H1 (cell line): Measurements from ENCODE around the gene IQGAP1. TPM values are rescaled to one million over a fixed set of nuclear protein-coding genes. Genes with fewer than 3 reads are reported as not detected.

Source experiments
- CTCF ChIA-PET: fragments of 300-600 bp; sonication (Branson Sonifier 250); formaldehyde crosslinking; loops from one replicate; lab custom pipeline; 2021; ENCODE audit not compliant: partially characterized antibody; lab: Charles Lee
- POLR2A ChIA-PET: fragments of 300-600 bp; sonication (Branson Sonifier 250); formaldehyde crosslinking; loops from one replicate; lab custom pipeline; 2021; ENCODE audit warnings: inconsistent platforms; ENCODE audit not compliant: partially characterized antibody; lab: Charles Lee
- DNase-seq, 2 experiments: peaks; one replicate each; pipeline versions ENCODE4 v3.0.0 to v3.0.0-alpha.2; 2010 to 2022; ENCODE audit warnings: low spot score in 2 of 2, low read depth in 1 of 2, mixed read lengths in 1 of 2
- FAIRE-seq: peaks from 2 replicates; lab custom pipeline; 2011; peaks lifted over from hg19 to GRCh38; lab: Jason Lieb, UNC
- H2AFZ ChIP-seq: 2 replicates; pipeline ENCODE4 v1.8.1; 2012; ENCODE audit warnings: low read length, inconsistent platforms
- H2AK5ac ChIP-seq: 2 replicates; pipeline ENCODE4 v1.6.1; 2013; ENCODE audit warnings: low read depth, low read length
- H2BK120ac ChIP-seq: replicated peaks from 2 replicates; pipeline ENCODE3; 2013; ENCODE audit warnings: low read depth, low read length, inconsistent platforms
- H2BK12ac ChIP-seq: 2 replicates; pipeline ENCODE4 v1.6.1; 2013; ENCODE audit warnings: low read depth, low read length
- H2BK15ac ChIP-seq: 2 replicates; pipeline ENCODE4 v1.6.1; 2013; ENCODE audit warnings: low read length
- H2BK20ac ChIP-seq: 2 replicates; pipeline ENCODE4 v1.6.1; 2013; ENCODE audit warnings: low read length
- H2BK5ac ChIP-seq: 2 replicates; pipeline ENCODE4 v1.6.1; 2013; ENCODE audit warnings: low read depth, low read length
- H3K14ac ChIP-seq: 2 replicates; pipeline ENCODE4 v1.6.1; 2013; ENCODE audit warnings: inconsistent platforms; ENCODE audit not compliant: insufficient read length
- H3K18ac ChIP-seq: 2 replicates; pipeline ENCODE4 v1.6.1; 2013; ENCODE audit warnings: low read length; ENCODE audit errors: extremely low read depth
- H3K23ac ChIP-seq: 2 replicates; pipeline ENCODE4 v1.6.1; 2013; ENCODE audit warnings: inconsistent platforms; ENCODE audit not compliant: insufficient read length
- H3K23me2 ChIP-seq: 2 replicates; pipeline ENCODE4 v1.6.1; 2013; ENCODE audit warnings: low read depth, low read length
- H3K27ac ChIP-seq: 2 replicates; pipeline ENCODE4 v1.6.1; 2011; ENCODE audit warnings: low read depth, low read length, inconsistent platforms
- H3K27me3 ChIP-seq, 4 experiments: replicated peaks in 1 of 4; 1 replicate in 1 of 4; 2 replicates in 3 of 4; pipeline versions ENCODE4 v1.6.1 to v1.8.1; 2011 to 2013; ENCODE audit warnings: low read length in 3 of 4, mild to moderate bottlenecking in 3 of 4, inconsistent platforms in 2 of 4, mixed read lengths in 2 of 4, moderate library complexity in 1 of 4; ENCODE audit not compliant: control insufficient read depth in 3 of 4, insufficient read depth in 3 of 4; ENCODE audit errors: extremely low read depth in 1 of 4
- H3K36me3 ChIP-seq, 4 experiments: 2 replicates each; pipeline versions ENCODE4 v1.6.1 to v1.8.1; 2011 to 2013; ENCODE audit warnings: mild to moderate bottlenecking in 4 of 4, low read length in 3 of 4, moderate library complexity in 2 of 4, control low read depth in 1 of 4, inconsistent platforms in 1 of 4; ENCODE audit not compliant: insufficient read depth in 4 of 4, control insufficient read depth in 2 of 4
- H3K4ac ChIP-seq: replicated peaks from 2 replicates; pipeline ENCODE3; 2013; ENCODE audit warnings: low read length, low read depth, mixed read lengths, inconsistent platforms; ENCODE audit not compliant: insufficient read length
- H3K4me1 ChIP-seq, 4 experiments: replicated peaks in 1 of 4; 1 replicate in 1 of 4; 2 replicates in 3 of 4; pipeline versions ENCODE4 v1.6.1 to v1.8.1; 2011 to 2013; ENCODE audit warnings: low read length in 3 of 4, inconsistent platforms in 2 of 4, mixed read lengths in 1 of 4; ENCODE audit not compliant: insufficient read depth in 4 of 4, control insufficient read depth in 3 of 4
- H3K4me2 ChIP-seq, 2 experiments: 2 replicates each; pipeline versions ENCODE4 v1.6.1 to v1.8.1; 2011 to 2013; ENCODE audit warnings: low read depth in 2 of 2, low read length in 2 of 2, control low read depth in 1 of 2, inconsistent platforms in 1 of 2, mild to moderate bottlenecking in 1 of 2; ENCODE audit not compliant: insufficient read depth in 1 of 2
- H3K4me3 ChIP-seq, 4 experiments: fragments of 200-600, 300-600 bp in 1 of 4; sonication (generic), shearing (Covaris generic), sonication (Bioruptor Twin) in 1 of 4; 2 replicates each; pipeline versions ENCODE4 v1.5.1 to v1.8.1; 2011 to 2016; ENCODE audit warnings: low read length in 4 of 4, low read depth in 3 of 4, control low read depth in 2 of 4, inconsistent platforms in 2 of 4, mild to moderate bottlenecking in 2 of 4, mixed read lengths in 1 of 4, moderate library complexity in 1 of 4; ENCODE audit not compliant: insufficient read depth in 2 of 4; ENCODE audit errors: extremely low read depth in 1 of 4
- H3K56ac ChIP-seq: replicated peaks from 2 replicates; pipeline ENCODE3; 2013; ENCODE audit warnings: low read depth, mild to moderate bottlenecking, mixed read lengths, low read length, inconsistent platforms; ENCODE audit not compliant: insufficient read length
- H3K79me1 ChIP-seq: 2 replicates; pipeline ENCODE4 v1.6.1; 2013; ENCODE audit warnings: low read depth, low read length, control low read depth
- H3K79me2 ChIP-seq, 2 experiments: 2 replicates each; pipeline versions ENCODE4 v1.6.1 to v1.8.1; 2012 to 2013; ENCODE audit warnings: low read length in 2 of 2, mild to moderate bottlenecking in 2 of 2, inconsistent platforms in 1 of 2; ENCODE audit not compliant: insufficient read depth in 2 of 2, control insufficient read depth in 1 of 2
- H3K9ac ChIP-seq, 4 experiments: replicated peaks in 1 of 4; 1 replicate in 1 of 4; 2 replicates in 3 of 4; pipeline versions ENCODE4 v1.6.1 to v1.8.1; 2011 to 2013; ENCODE audit warnings: low read depth in 3 of 4, low read length in 3 of 4, control low read depth in 2 of 4, mild to moderate bottlenecking in 2 of 4, moderate library complexity in 2 of 4, inconsistent platforms in 1 of 4; ENCODE audit errors: extremely low read depth in 1 of 4
- H3K9me3 ChIP-seq, 2 experiments: 2 replicates each; pipeline versions ENCODE4 v1.6.1 to v1.8.1; 2012 to 2013; ENCODE audit warnings: mild to moderate bottlenecking in 2 of 2, moderate library complexity in 2 of 2, control low read depth in 1 of 2, inconsistent platforms in 1 of 2, low read depth in 1 of 2, low read length in 1 of 2, mixed read lengths in 1 of 2; ENCODE audit not compliant: insufficient read depth in 2 of 2
- H4K20me1 ChIP-seq, 2 experiments: replicated peaks in 1 of 2; 2 replicates each; pipeline versions ENCODE3 to v1.8.1; 2011 to 2013; ENCODE audit warnings: inconsistent platforms in 2 of 2, low read length in 2 of 2, mild to moderate bottlenecking in 1 of 2; ENCODE audit not compliant: insufficient read depth in 2 of 2, control insufficient read depth in 1 of 2
- H4K5ac ChIP-seq: 2 replicates; pipeline ENCODE4 v1.6.1; 2013; ENCODE audit warnings: low read length, low read depth, mixed read lengths, inconsistent platforms; ENCODE audit not compliant: insufficient read length
- H4K8ac ChIP-seq: 2 replicates; pipeline ENCODE4 v1.8.0; 2013; ENCODE audit warnings: mild to moderate bottlenecking, moderate library complexity, low read length, inconsistent platforms; ENCODE audit not compliant: insufficient read depth; ENCODE audit errors: extremely low read depth
- H4K91ac ChIP-seq: replicated peaks from 2 replicates; pipeline ENCODE3; 2013; ENCODE audit warnings: low read length, mixed read lengths, inconsistent platforms; ENCODE audit not compliant: insufficient read length
- ATF3 ChIP-seq: IDR thresholded peaks from 2 replicates; pipeline ENCODE4 v1.6.1; 2011; ENCODE audit warnings: low read depth, mild to moderate bottlenecking, low read length; ENCODE audit not compliant: insufficient read depth
- CTBP2 ChIP-seq: IDR thresholded peaks from 2 replicates; pipeline ENCODE4 v1.7.0; 2011; ENCODE audit warnings: borderline replicate concordance, mild to moderate bottlenecking, moderate library complexity, mixed read lengths, low read length; ENCODE audit not compliant: insufficient read depth, insufficient read length
- CTCF ChIP-seq, 3 experiments: IDR thresholded peaks; 1 replicate in 2 of 3; 2 replicates in 1 of 3; pipeline versions ENCODE4 v1.5.1 to v1.6.1; 2011; ENCODE audit warnings: low read length in 3 of 3, mild to moderate bottlenecking in 3 of 3, inconsistent platforms in 2 of 3, low read depth in 1 of 3, moderate library complexity in 1 of 3; ENCODE audit not compliant: insufficient read depth in 1 of 3; ENCODE audit errors: control extremely low read depth in 1 of 3
- EGR1 ChIP-seq: IDR thresholded peaks from 2 replicates; pipeline ENCODE4 v1.6.1; 2011; ENCODE audit warnings: low read depth, low read length, borderline replicate concordance
- FOSL1 ChIP-seq: IDR thresholded peaks from 2 replicates; pipeline ENCODE4 v1.6.1; 2011; ENCODE audit warnings: mild to moderate bottlenecking, low read depth, low read length, moderate library complexity; ENCODE audit not compliant: insufficient read depth
- SAP30 ChIP-seq: fragments of 300-600 bp; sonication (generic); IDR thresholded peaks from 2 replicates; pipeline ENCODE4 v1.7.1; 2012; ENCODE audit warnings: low read length, moderate library complexity, mild to moderate bottlenecking, inconsistent platforms; ENCODE audit not compliant: insufficient read depth, insufficient replicate concordance
- SIRT6 ChIP-seq: IDR thresholded peaks from one replicate; pipeline ENCODE4 v1.7.1; 2012; ENCODE audit warnings: low read length, inconsistent platforms
- TAF1 ChIP-seq: IDR thresholded peaks from 2 replicates; pipeline ENCODE4 v1.6.1; 2011; ENCODE audit warnings: mild to moderate bottlenecking, low read depth, low read length
- YY1 ChIP-seq: IDR thresholded peaks from 2 replicates; pipeline ENCODE4 v1.6.1; 2011; ENCODE audit warnings: low read depth, mild to moderate bottlenecking, low read length
- ZNF274 ChIP-seq: IDR thresholded peaks from 2 replicates; pipeline ENCODE4 v1.7.0; 2012; ENCODE audit warnings: low read length, borderline replicate concordance; ENCODE audit errors: extremely low read depth
- WGBS, 2 experiments: shearing (Covaris generic) in 1 of 2; methylation state at CpG; one replicate each; pipeline versions ENCODE4 v1.1.6 to v1.1.7; 2013 to 2015; ENCODE audit warnings: low lambda C conversion rate in 2 of 2, mixed read lengths in 2 of 2, inconsistent platforms in 1 of 2, low coverage in 1 of 2, missing lambda C conversion rate in 1 of 2; ENCODE audit not compliant: insufficient replicate concordance in 2 of 2, insufficient coverage in 1 of 2, insufficient read length in 1 of 2; ENCODE audit errors: extremely low coverage in 1 of 2, missing lambda C conversion rate in 1 of 2; 5-methylcytosine and 5-hydroxymethylcytosine counted together
- polyA plus RNA-seq, 7 experiments: library from polyadenylated mRNA; depleted of rRNA in 3 of 7; stranded (reverse) in 5 of 7; unstranded in 2 of 7; fragments of >200 nt in 5 of 7; fragments of 200-250 nt in 2 of 7; gene quantifications; 1 replicate in 5 of 7; 2 replicates in 1 of 7; 4 replicates in 1 of 7; pipeline versions ENCODE4 v1.2.1 to v1.2.3, GENCODE V29; 2011 to 2013; ENCODE audit warnings: missing spikeins in 2 of 7, mixed read lengths in 2 of 7
- total RNA-seq: library from RNA; stranded (reverse); fragmentation: NEBNext Ultra II Directional; extraction: Animal tissue kit (Norgen Biotek cat#: 25700); gene quantifications from 2 replicates; pipeline ENCODE4 v1.2.1, GENCODE V29; 2021

IQGAP1 gene
- total and polyA plus RNA-seq, 2 of the 8 experiments (the other 6 are each of a cell fraction or from before 2014, with no cell fraction given), result 56.0 to 138 TPM

- no peak overlapping the region for H2BK120ac ChIP-seq
- peaks cover 4% of the 10 kb centered on the region; the same call in 1 of the 2 replicates for H3K79me1 ChIP-seq
- H3K4me1 ChIP-seq, result peaks cover 18 to 34% (median 26%) of the 10 kb centered on the region in 4 experiments
- WGBS, 2 experiments, result 79% methylated on average over 2 of the region's 2 CpGs; no CpG with 5 or more reads in 1 of the 2 experiments
- no peaks in the 10 kb centered on the region for H3K23me2 ChIP-seq
- no peak overlapping the region for H2AK5ac ChIP-seq
- CTCF ChIA-PET, result interaction anchor here (0.8 kb wide), 1 partner anchor 11 kb away, joined by 3 read pairs; no protein-coding TSS in a partner anchor
- H3K27me3 ChIP-seq, result no peaks in the 10 kb centered on the region
- no peak overlapping the region; the same call in 1 of the 2 replicates for H3K27ac ChIP-seq
- no peak overlapping the region for H3K9ac ChIP-seq
- H3K14ac ChIP-seq, result no peak overlapping the region
- no peaks in the 10 kb centered on the region for H4K20me1 ChIP-seq
- no peak overlapping the region for H3K4me2 ChIP-seq
- no peak overlapping the region for H2BK20ac ChIP-seq
- H3K23ac ChIP-seq, result no peak overlapping the region
- H2BK5ac ChIP-seq, result no peak overlapping the region
- H2AFZ ChIP-seq, result no peak overlapping the region
- H3K18ac ChIP-seq, result no peak overlapping the region
- no peak for FAIRE-seq
- no peak overlapping the region for H3K4ac ChIP-seq
- H2BK15ac ChIP-seq, result no peak overlapping the region
- no peak overlapping the region for H3K56ac ChIP-seq
- DNase-seq, result no peak
- peaks cover 0 to 2% of the 10 kb centered on the region in 2 experiments; a peak in 1 of 4 replicates for H3K9me3 ChIP-seq
- no peak overlapping the region for H4K8ac ChIP-seq
- no peak overlapping the region; the same call in 1 of the 2 replicates for H2BK12ac ChIP-seq
- H4K91ac ChIP-seq, result no peak overlapping the region
- H3K36me3 ChIP-seq, result no peaks in the 10 kb centered on the region
- peaks cover 15 to 74% of the 10 kb centered on the region in 2 experiments for H3K79me2 ChIP-seq
- POLR2A ChIA-PET, result interaction anchor here (3.2 to 3.3 kb wide), 2 partner anchors 17 to 23 kb away, joined by 15 to 25 read pairs; partner anchors contain the start of gene IQGAP1
- no peak overlapping the region for H3K4me3 ChIP-seq
- no peak overlapping the region for H4K5ac ChIP-seq
- TF ChIP-seq FOSL1 (no peak), TAF1 (no peak), CTBP2 (no peak), ZNF274 (no peak), SAP30 (no peak), SIRT6 (no peak), ATF3 (no peak), CTCF (IDR thresholded peaks at IDR 0.05; ENCODE audit: control extremely low read depth in 1 of 3, insufficient read depth in 1 of 3, low read depth in 1 of 3, low read length in 3 of 3) (no peak), YY1 (no peak), EGR1 (no peak)
Measured at GRCh38 chr15:90411176-90411575, 23.1 kb downstream of the IQGAP1 start.
